ENCODE data around the gene SYT2. TPM values are rescaled to one million over a fixed set of nuclear protein-coding genes. Genes with fewer than 3 reads are reported as not detected.

The SYT2 gene
- total RNA-seq, 2 experiments from 2014 or later = not detected

DNA sequence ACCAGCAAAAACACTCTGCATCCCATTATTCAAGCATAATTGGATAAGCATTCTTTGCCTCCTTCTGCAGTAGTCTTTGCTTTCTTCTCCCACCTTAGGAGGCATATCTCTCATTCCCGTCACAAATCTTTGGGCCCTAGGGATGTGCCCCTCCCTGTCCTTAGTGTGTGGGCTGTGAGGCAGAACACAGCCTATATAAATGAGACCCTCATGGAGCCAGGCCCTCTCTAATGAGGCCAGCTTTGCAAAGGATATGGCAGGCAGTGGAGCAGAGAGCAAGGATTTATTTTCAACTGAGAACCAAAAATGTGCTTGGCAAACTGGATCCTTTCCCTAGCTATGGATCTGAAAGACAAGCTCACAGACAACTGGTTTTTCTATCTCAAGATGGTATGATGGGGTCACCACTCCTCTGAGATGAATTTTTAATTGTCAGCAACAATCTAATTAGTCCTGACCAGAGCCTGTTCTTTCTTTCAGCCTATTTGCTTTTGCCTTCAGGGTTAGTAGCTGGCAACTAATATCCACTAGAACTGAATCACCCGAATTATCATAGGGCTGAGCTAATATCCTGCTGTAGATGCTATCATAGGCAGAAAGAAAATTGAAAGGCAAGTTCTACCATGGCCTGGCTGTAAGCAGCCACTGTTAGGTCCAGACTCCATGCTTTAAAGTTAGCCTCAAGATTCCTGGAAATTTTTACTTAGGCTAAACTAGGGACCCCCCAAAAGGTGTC, 134.2 kb downstream of the SYT2 start:
- H3K4me1 Mint-ChIP-seq = no peaks in the 10 kb centered on the region
- CTCF ChIA-PET = interaction anchor here (0.6 to 1.4 kb wide), 2 partner anchors 14 to 316 kb away, joined by 3 to 7 read pairs; no protein-coding TSS in a partner anchor
- no peaks in the 10 kb centered on the region for H3K9me3 Mint-ChIP-seq (ENCODE audit: low read depth)
- H3K27ac Mint-ChIP-seq = no peak overlapping the region
- peaks cover 9% of the 10 kb centered on the region for H3K36me3 Mint-ChIP-seq (ENCODE audit: low read depth)
- POLR2A ChIA-PET = interaction anchor here (0.6 kb wide), 1 partner anchor 202 kb away, joined by 5 read pairs; no protein-coding TSS in a partner anchor
- H3K27me3 Mint-ChIP-seq = no peaks in the 10 kb centered on the region
- no peak for DNase-seq
- no peak overlapping the region for H3K4me3 Mint-ChIP-seq
- intact Hi-C loops (cut with DNase I, micrococcal nuclease) = no loop called here
- ATAC-seq = no peak

DNA sequence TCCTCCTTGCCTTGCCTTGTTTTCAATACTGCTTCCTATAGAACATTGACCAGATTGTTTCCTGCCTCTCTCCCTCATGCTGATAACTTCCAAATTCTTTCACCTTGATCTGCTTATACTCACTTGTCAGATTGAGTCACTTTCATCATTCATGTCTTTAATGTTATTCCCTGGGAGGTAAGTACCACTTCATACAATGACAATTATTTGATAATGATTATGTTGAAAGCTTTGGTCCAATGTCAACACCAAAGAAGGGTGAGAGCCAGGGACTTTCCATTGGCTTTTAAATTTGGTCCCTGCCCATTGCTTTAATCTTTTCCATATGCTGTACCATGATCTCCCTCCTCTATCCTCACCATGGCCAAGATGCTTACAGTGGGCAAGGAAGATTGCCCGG, 137.4 kb downstream of the SYT2 start:
- Mint-ChIP-seq H3K4me1 (no peaks in the 10 kb centered on the region), H3K36me3 (ENCODE audit: low read depth) (peaks cover 11% of the 10 kb centered on the region), H3K9me3 (ENCODE audit: low read depth) (no peaks in the 10 kb centered on the region), H3K27ac (no peak overlapping the region), H3K4me3 (no peak overlapping the region), H3K27me3 (no peaks in the 10 kb centered on the region)
- no peak for DNase-seq
- no peak for ATAC-seq
- intact Hi-C loops (cut with DNase I, micrococcal nuclease) = loop anchor here in 1 of 2 experiments (2.0 kb wide), 1 partner anchor 230 kb away; no protein-coding TSS in a partner anchor
- CTCF ChIA-PET = interaction anchor here (0.7 to 1.5 kb wide), 3 partner anchors 11 to 108 kb away, joined by 3 read pairs; no protein-coding TSS in a partner anchor
- POLR2A ChIA-PET = no interaction called here

DNA sequence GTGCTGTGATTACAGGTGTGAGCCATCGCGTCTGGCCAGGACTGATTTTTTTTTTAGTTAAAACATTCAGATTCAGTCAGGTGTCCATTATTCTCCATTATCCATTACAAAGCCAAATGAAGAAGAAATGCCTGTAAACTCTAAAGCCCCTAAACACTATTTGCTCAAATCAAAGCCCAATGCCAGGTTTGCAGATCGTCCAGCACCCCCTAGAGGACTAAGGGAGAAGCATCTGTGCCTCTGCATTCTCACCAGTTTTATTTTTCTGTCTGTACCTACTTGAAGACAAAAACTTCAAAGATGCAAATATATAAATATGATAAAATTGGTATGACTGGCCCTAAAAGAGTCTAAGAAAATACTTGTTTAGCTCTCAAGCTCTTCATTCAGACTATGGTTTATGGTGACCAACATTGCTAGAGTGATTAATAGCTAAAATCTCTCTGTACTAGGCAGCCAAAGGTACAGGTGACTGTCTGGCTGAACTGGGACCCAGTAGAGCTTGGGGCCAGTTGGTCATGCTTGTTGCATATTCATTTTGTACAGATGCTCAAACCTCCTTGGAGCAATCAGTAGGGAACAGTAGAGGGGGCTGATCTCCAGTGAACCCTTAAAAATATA, 138.4 kb downstream of the SYT2 start:
- no peaks in the 10 kb centered on the region for H3K27me3 Mint-ChIP-seq
- intact Hi-C loops (cut with DNase I, micrococcal nuclease) = loop anchor here (1.0 to 2.0 kb wide), 2 partner anchors 229 kb away; no protein-coding TSS in a partner anchor
- CTCF ChIA-PET = interaction anchor here (0.6 to 1.5 kb wide), 6 partner anchors 12 to 148 kb away, joined by 3 to 6 read pairs (median 4); no protein-coding TSS in a partner anchor
- peaks cover 14% of the 10 kb centered on the region for H3K36me3 Mint-ChIP-seq (ENCODE audit: low read depth)
- DNase-seq (peak; percentile 32), ATAC-seq (no peak)
- H3K4me1 Mint-ChIP-seq = no peaks in the 10 kb centered on the region
- no peaks in the 10 kb centered on the region for H3K9me3 Mint-ChIP-seq (ENCODE audit: low read depth)
- H3K4me3 Mint-ChIP-seq = no peak overlapping the region
- H3K27ac Mint-ChIP-seq = no peak overlapping the region
- POLR2A ChIA-PET = no interaction called here

DNA sequence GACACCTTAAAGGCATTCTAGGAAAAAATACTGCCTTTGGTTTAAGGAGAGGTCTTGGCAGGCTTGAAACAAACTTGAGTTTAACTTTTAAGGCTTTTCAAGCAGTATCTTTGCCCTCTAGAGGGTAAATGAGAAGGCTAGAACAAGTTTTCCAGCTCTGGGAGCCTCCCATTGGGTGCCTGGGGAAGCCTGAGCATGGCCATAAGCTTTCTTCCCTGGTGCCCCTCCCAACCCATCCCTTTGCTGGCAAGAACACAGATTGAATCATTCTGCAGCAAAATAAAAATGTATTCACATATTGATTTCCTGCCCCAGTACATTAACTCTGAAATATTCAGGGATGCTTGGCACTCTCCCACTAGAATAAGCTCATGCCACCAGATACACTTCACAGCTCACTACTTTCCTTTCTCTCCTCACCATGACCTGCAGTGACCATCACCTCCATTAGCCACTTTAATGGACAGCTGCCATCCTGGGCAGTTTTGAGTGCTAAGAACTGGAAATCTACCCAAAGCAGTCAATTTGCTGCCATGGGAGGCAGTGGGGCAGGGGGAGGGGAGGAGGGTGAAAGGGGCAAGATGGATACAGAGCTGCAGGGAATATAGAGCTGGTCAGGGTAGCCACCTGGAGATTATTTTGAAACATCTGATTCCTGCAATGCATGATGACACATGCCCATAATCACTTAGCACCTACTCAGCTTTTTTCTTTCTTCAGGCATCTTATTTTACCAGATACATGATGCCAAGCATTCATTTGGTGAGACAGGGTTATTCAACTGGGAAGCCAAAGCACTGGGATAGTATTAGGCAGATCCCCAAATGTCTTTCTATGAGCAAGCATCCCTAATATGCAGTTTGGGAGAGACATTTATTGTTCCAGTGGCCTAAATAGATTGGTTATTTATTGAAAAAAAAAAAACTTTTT, 140.6 kb downstream of the SYT2 start:
- H3K36me3 Mint-ChIP-seq (ENCODE audit: low read depth) = peaks cover 21% of the 10 kb centered on the region
- no peaks in the 10 kb centered on the region for H3K27me3 Mint-ChIP-seq
- H3K27ac Mint-ChIP-seq = no peak overlapping the region
- intact Hi-C loops (cut with DNase I, micrococcal nuclease) = loop anchor here in 1 of 2 experiments (5.0 kb wide), 1 partner anchor 107 kb away; no protein-coding TSS in a partner anchor
- POLR2A ChIA-PET = no interaction called here
- H3K9me3 Mint-ChIP-seq (ENCODE audit: low read depth) = no peaks in the 10 kb centered on the region
- ATAC-seq = no peak
- DNase-seq = no peak
- CTCF ChIA-PET = interaction anchor here (0.9 to 1.3 kb wide), 2 partner anchors 9 to 10 kb away, joined by 4 to 5 read pairs; no protein-coding TSS in a partner anchor
- H3K4me3 Mint-ChIP-seq = no peak overlapping the region
- peaks cover 2% of the 10 kb centered on the region for H3K4me1 Mint-ChIP-seq

DNA sequence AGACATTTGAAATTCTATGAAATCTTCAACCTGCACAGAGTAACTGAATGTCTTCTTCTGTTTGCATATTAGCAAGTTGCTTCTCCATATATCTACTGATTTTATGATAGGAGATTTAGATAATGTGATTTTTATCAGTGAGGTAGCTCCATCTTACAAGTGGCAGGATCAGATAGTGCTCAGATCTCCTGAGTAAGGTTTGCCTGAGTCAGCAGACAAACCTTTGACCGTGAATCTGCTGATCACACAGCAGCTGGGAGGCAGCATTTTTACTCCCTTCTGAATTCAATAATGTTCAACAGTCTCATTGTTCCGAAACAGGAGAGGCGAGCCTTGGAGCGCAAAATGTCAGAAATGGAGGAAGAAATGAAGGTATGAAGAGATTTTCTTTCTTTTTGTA, 141.4 kb downstream of the SYT2 start:
- H3K9me3 Mint-ChIP-seq (ENCODE audit: low read depth) = no peaks in the 10 kb centered on the region
- H3K4me3 Mint-ChIP-seq = no peak overlapping the region
- peaks cover 2% of the 10 kb centered on the region for H3K4me1 Mint-ChIP-seq
- intact Hi-C loops (cut with DNase I, micrococcal nuclease) = loop anchor here in 1 of 2 experiments (5.0 kb wide), 1 partner anchor 107 kb away; no protein-coding TSS in a partner anchor
- ATAC-seq (no peak), DNase-seq (no peak)
- CTCF ChIA-PET = interaction anchor here (1.3 kb wide), 1 partner anchor 9 kb away, joined by 5 read pairs; no protein-coding TSS in a partner anchor
- H3K27ac Mint-ChIP-seq = no peak overlapping the region
- H3K36me3 Mint-ChIP-seq (ENCODE audit: low read depth) = peaks cover 23% of the 10 kb centered on the region
- H3K27me3 Mint-ChIP-seq = no peaks in the 10 kb centered on the region
- POLR2A ChIA-PET = no interaction called here

DNA sequence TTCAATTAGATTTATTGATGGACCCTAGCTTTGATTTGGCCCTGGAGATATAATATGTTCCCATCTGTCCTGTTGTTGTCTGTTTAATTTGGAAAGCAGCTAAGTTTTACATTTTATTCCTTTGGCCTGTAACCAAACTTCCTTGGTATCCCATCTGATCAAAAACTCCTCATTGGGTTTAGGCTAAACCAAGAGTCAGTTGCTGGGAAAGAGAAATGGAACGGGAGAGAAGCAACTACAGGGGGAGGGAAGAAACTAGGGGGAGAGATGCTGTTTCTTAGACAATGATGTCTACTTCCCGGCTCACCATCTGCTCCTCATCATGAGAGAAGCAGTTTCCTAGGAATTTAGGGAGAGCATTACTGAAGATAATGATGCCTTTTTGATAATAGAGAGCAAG, 141.8 kb downstream of the SYT2 start:
- ChIA-PET POLR2A (no interaction called here), CTCF (interaction anchor here (0.7 kb wide), 1 partner anchor 18 kb away, joined by 3 read pairs; no protein-coding TSS in a partner anchor)
- no peaks in the 10 kb centered on the region for H3K9me3 Mint-ChIP-seq (ENCODE audit: low read depth)
- no peak overlapping the region for H3K27ac Mint-ChIP-seq
- peaks cover 22% of the 10 kb centered on the region for H3K36me3 Mint-ChIP-seq (ENCODE audit: low read depth)
- H3K4me1 Mint-ChIP-seq = peaks cover 2% of the 10 kb centered on the region
- H3K27me3 Mint-ChIP-seq = no peaks in the 10 kb centered on the region
- DNase-seq = no peak
- intact Hi-C loops (cut with DNase I, micrococcal nuclease) = loop anchor here in 1 of 2 experiments (5.0 kb wide), 1 partner anchor 106 kb away; no protein-coding TSS in a partner anchor
- no peak for ATAC-seq
- H3K4me3 Mint-ChIP-seq = no peak overlapping the region

DNA sequence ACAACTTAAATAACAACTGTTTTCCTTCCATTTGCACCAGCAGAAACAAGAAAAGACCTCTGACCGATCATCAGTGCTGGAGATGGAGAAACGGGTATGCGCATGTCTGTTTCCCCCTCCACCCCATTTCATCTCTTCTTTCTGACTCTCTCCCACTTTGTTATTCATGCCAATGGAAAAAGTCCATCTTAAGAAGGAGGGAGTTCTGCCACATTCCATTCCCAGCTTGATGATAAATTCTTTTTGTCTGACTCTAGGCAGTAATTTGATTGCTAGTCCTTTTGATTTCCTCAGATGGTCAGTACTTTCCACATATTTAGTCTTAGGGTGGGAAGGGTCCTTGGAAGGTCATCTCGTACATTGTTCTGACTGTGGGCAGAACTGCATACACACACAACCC, 142.5 kb downstream of the SYT2 start:
- POLR2A ChIA-PET = no interaction called here
- intact Hi-C loops (cut with DNase I, micrococcal nuclease) = loop anchor here in 1 of 2 experiments (5.0 kb wide), 1 partner anchor 105 kb away; no protein-coding TSS in a partner anchor

DNA sequence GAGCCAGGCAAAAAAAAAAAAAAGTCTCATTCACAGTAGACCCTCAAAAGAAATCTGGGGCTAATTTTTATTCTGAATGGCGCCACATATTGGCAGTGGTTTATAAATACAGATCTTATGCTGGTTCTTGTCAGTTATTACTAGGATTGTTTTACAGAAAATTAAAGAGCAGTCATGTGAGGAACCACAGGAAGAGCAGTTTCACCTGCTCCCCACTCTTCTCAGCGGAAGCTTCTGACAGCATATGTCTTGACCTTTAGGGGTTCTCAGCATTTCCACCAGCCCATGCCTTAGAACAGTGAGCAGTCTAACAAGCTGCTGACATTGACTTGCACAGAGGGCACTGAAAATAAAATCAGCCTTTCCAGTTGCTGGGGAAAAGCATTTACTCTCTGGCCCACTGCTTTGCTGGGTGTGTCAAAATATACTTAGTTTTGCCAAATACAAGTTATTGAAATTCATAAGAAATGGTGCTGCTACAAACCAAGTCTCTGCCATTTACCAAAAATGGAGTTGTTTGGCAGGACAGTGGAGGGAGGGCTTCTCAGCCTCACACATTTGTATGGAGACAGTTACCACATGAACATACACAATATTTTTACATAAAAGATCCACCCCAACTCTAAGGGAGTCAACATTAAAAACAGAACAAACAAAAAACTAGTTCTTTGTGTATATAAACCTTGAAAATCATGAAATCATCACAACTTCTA, 144.2 kb downstream of the SYT2 start:
- Mint-ChIP-seq H3K4me1 (peaks cover 5% of the 10 kb centered on the region), H3K9me3 (ENCODE audit: low read depth) (no peaks in the 10 kb centered on the region), H3K36me3 (ENCODE audit: low read depth) (peaks cover 16% of the 10 kb centered on the region), H3K27ac (no peak overlapping the region), H3K27me3 (no peaks in the 10 kb centered on the region), H3K4me3 (no peak overlapping the region)
- POLR2A ChIA-PET = no interaction called here
- ATAC-seq = peak; percentile 72
- CTCF ChIA-PET = interaction anchor here (0.6 kb wide), 1 partner anchor 1269 kb away, joined by 3 read pairs; no protein-coding TSS in a partner anchor
- peak; percentile 10 for DNase-seq
- intact Hi-C loops (cut with DNase I, micrococcal nuclease) = loop anchor here in 1 of 2 experiments (5.0 kb wide), 1 partner anchor 104 kb away; no protein-coding TSS in a partner anchor

More for the DNA sequence above, 142.5 kb downstream of the SYT2 start:
- no peak overlapping the region for H3K4me3 Mint-ChIP-seq
- H3K4me1 Mint-ChIP-seq = peaks cover 2% of the 10 kb centered on the region
- no peaks in the 10 kb centered on the region for H3K9me3 Mint-ChIP-seq (ENCODE audit: low read depth)
- DNase-seq (no peak), ATAC-seq (no peak)
- peaks cover 18% of the 10 kb centered on the region for H3K36me3 Mint-ChIP-seq (ENCODE audit: low read depth)
- CTCF ChIA-PET = interaction anchor here (0.7 kb wide), 1 partner anchor 18 kb away, joined by 3 read pairs; no protein-coding TSS in a partner anchor
- H3K27ac Mint-ChIP-seq = no peak overlapping the region
- no peaks in the 10 kb centered on the region for H3K27me3 Mint-ChIP-seq

DNA sequence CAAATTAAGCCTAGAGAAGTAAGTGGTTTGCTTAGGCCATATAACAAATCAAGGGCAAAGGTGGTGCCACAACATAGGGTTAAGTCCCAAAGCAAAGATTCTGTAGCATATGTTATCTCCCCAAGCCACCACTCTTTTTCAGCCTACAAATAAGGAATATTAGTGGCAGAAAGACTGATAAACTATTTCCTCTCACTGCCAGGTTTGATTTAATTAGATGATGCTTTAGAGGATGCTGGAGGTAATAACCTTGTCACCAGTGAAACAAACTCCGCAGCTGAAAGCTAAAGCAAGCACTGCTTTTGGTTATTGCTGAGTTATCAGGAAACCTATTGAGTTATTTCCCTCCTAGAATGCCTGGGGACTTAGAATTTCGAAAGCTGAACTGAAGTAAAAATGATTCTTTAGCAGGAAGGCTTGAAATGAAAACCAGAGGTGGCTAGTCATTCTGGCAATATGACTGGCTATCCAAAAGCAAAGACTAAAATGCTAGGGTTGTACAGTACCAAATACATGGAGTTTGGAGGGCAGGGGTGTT, 145.2 kb downstream of the SYT2 start:
- intact Hi-C loops (cut with DNase I, micrococcal nuclease) = loop anchor here in 1 of 2 experiments (5.0 kb wide), 1 partner anchor 103 kb away; no protein-coding TSS in a partner anchor
- H3K4me3 Mint-ChIP-seq = no peak overlapping the region
- no peak overlapping the region for H3K27ac Mint-ChIP-seq
- no peaks in the 10 kb centered on the region for H3K9me3 Mint-ChIP-seq (ENCODE audit: low read depth)
- ChIA-PET CTCF (interaction anchor here (0.6 kb wide), 1 partner anchor 136 kb away, joined by 3 read pairs; no protein-coding TSS in a partner anchor), POLR2A (no interaction called here)
- peaks cover 16% of the 10 kb centered on the region for H3K36me3 Mint-ChIP-seq (ENCODE audit: low read depth)
- ATAC-seq = no peak
- DNase-seq = no peak
- no peaks in the 10 kb centered on the region for H3K27me3 Mint-ChIP-seq
- H3K4me1 Mint-ChIP-seq = peaks cover 5% of the 10 kb centered on the region

DNA sequence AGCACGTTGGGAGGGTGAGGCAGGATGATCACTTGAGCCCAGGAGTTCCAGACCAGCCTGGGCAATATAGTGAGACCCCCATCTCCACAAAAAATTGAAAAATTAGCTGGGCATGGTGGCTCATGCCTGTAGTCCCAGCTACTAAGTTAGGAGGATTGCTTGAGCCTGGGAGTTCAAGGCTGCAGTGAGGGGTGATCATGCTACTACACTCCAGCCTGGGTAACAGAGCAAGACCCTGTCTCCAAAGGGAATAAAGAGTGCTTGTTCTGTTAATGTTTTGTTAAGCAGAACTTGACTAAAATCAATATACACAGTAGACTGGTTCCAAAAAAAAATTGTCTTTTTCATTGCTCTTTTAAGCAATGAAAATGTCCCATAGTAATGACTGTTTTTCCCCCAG, 146.4 kb downstream of the SYT2 start:
- no peak for DNase-seq
- Mint-ChIP-seq H3K4me1 (peaks cover 5% of the 10 kb centered on the region), H3K36me3 (ENCODE audit: low read depth) (peaks cover 16% of the 10 kb centered on the region), H3K4me3 (no peak overlapping the region), H3K27ac (no peak overlapping the region), H3K27me3 (no peaks in the 10 kb centered on the region), H3K9me3 (ENCODE audit: low read depth) (no peaks in the 10 kb centered on the region)
- POLR2A ChIA-PET = no interaction called here
- CTCF ChIA-PET = no interaction called here
- intact Hi-C loops (cut with DNase I, micrococcal nuclease) = no loop called here
- ATAC-seq = no peak

Measured in activated CD4-positive, alpha-beta T cell treated with anti-CD3 and anti-CD28 coated beads for 36 hours (primary cell).